DOHH2 (cell line): ENCODE measurements around the gene ZNF792.

Experiments
- CTCF ChIP-seq: fragments of 200-600 bp; sonication (generic); IDR thresholded peaks from one replicate; pipeline ENCODE4 v1.5.1; 2014; ENCODE audit warnings: antibody characterized with exemption, mild to moderate bottlenecking, low read depth, low read length; ENCODE audit not compliant: poor library complexity, severe bottlenecking
- EZH2phosphoT487 ChIP-seq: fragments of 200-600 bp; sonication (generic); IDR thresholded peaks from 2 replicates; pipeline ENCODE4 v1.6.1; 2017; ENCODE audit warnings: borderline replicate concordance, mild to moderate bottlenecking, antibody characterized with exemption, low read length, moderate library complexity, mixed read lengths

- TF ChIP-seq CTCF (no peak), EZH2phosphoT487 (no peak)
Measured at GRCh38 chr19:34979819-34980640, 16.0 kb upstream of the ZNF792 start.
